H1 (cell line): Measurements from ENCODE around the gene OR51A4. TPM values are rescaled to one million over a fixed set of nuclear protein-coding genes. Genes with fewer than 3 reads are reported as not detected.

Source experiments
- CHD7 ChIP-seq: fragments of 300-600 bp; sonication (generic); IDR thresholded peaks from 2 replicates; pipeline ENCODE4 v1.7.1; 2012; ENCODE audit warnings: low read length, moderate library complexity, mild to moderate bottlenecking, inconsistent platforms; ENCODE audit not compliant: insufficient replicate concordance
- E2F6 ChIP-seq: IDR thresholded peaks from 2 replicates; pipeline ENCODE4 v1.6.1; 2012; ENCODE audit warnings: inconsistent platforms
- EZH2 ChIP-seq: fragments of 200-600 bp; sonication (generic); IDR thresholded peaks from 2 replicates; pipeline ENCODE4 v1.7.1; 2012; ENCODE audit warnings: low read depth, mild to moderate bottlenecking, moderate library complexity, low read length, inconsistent platforms; ENCODE audit not compliant: severe bottlenecking
- JUN ChIP-seq: IDR thresholded peaks from 2 replicates; pipeline ENCODE4 v1.6.1; 2011; ENCODE audit warnings: low read depth, mild to moderate bottlenecking, improper control_type of control experiment, low read length
- KDM4A ChIP-seq: IDR thresholded peaks from one replicate; pipeline ENCODE4 v1.7.1; 2012; ENCODE audit warnings: low read depth, mild to moderate bottlenecking, moderate library complexity, low read length, inconsistent platforms; ENCODE audit not compliant: severe bottlenecking
- NANOG ChIP-seq: IDR thresholded peaks from 2 replicates; pipeline ENCODE4 v1.6.1; 2011; ENCODE audit warnings: low read length, low read depth, mild to moderate bottlenecking, inconsistent platforms; ENCODE audit not compliant: insufficient read depth, poor library complexity, severe bottlenecking
- RBBP5 ChIP-seq: IDR thresholded peaks from 2 replicates; pipeline ENCODE4 v1.7.1; 2012; ENCODE audit warnings: low read depth, mild to moderate bottlenecking, inconsistent platforms, low read length, moderate library complexity, borderline replicate concordance
- SAP30 ChIP-seq: fragments of 300-600 bp; sonication (generic); IDR thresholded peaks from 2 replicates; pipeline ENCODE4 v1.7.1; 2012; ENCODE audit warnings: low read length, moderate library complexity, mild to moderate bottlenecking, inconsistent platforms; ENCODE audit not compliant: insufficient read depth, insufficient replicate concordance
- SP2 ChIP-seq: IDR thresholded peaks from 2 replicates; pipeline ENCODE4 v1.6.1; 2012; ENCODE audit warnings: mild to moderate bottlenecking, low read length, inconsistent platforms
- TBP ChIP-seq: IDR thresholded peaks from 2 replicates; pipeline ENCODE4 v1.6.1; 2011; ENCODE audit warnings: low read depth, low read length, improper control_type of control experiment
- ZNF274 ChIP-seq: IDR thresholded peaks from 2 replicates; pipeline ENCODE4 v1.7.0; 2012; ENCODE audit warnings: low read length, borderline replicate concordance; ENCODE audit errors: extremely low read depth
- polyA plus RNA-seq, 7 experiments: library from polyadenylated mRNA; depleted of rRNA in 3 of 7; stranded (reverse) in 5 of 7; unstranded in 2 of 7; fragments of >200 nt in 5 of 7; fragments of 200-250 nt in 2 of 7; gene quantifications; 1 replicate in 5 of 7; 2 replicates in 1 of 7; 4 replicates in 1 of 7; pipeline versions ENCODE4 v1.2.1 to v1.2.3, GENCODE V29; 2011 to 2013; ENCODE audit warnings: missing spikeins in 2 of 7, mixed read lengths in 2 of 7
- total RNA-seq: library from RNA; stranded (reverse); fragmentation: NEBNext Ultra II Directional; extraction: Animal tissue kit (Norgen Biotek cat#: 25700); gene quantifications from 2 replicates; pipeline ENCODE4 v1.2.1, GENCODE V29; 2021

OR51A4 gene
- total and polyA plus RNA-seq, 2 of the 8 experiments (the other 6 are each of a cell fraction or from before 2014, with no cell fraction given), result not detected

- no peak for TF ChIP-seq CHD7
- no peak for TF ChIP-seq ZNF274
- TF ChIP-seq JUN, result no peak
- no peak for TF ChIP-seq NANOG
- TF ChIP-seq KDM4A, result no peak
- TF ChIP-seq SP2, result no peak
- TF ChIP-seq RBBP5, result no peak
- TF ChIP-seq SAP30, result no peak
- no peak for TF ChIP-seq E2F6
- TF ChIP-seq EZH2, result no peak
- no peak for TF ChIP-seq TBP
Observed at GRCh38 chr11:4916581-4916980, 30.8 kb downstream of the OR51A4 start (continued).
